H9 (cell line): ENCODE results near the gene UBE2V1. TPM values are rescaled to one million over a fixed set of nuclear protein-coding genes. Genes with fewer than 3 reads are reported as not detected.

ENCODE experiments used
- DNase-seq: peaks from one replicate; pipeline ENCODE4 v3.0.0-alpha.2; 2017
- H2AFZ ChIP-seq: one replicate; pipeline ENCODE4 v1.6.1; 2013; ENCODE audit warnings: mild to moderate bottlenecking, low read length, control low read depth, moderate library complexity
- H2AK5ac ChIP-seq: 2 replicates; pipeline ENCODE4 v1.6.1; 2013; ENCODE audit warnings: low read length, control low read depth, mixed read lengths; ENCODE audit not compliant: insufficient read length
- H2BK120ac ChIP-seq: one replicate; pipeline ENCODE4 v1.6.1; 2013; ENCODE audit warnings: low read depth, mild to moderate bottlenecking, low read length, control low read depth, inconsistent platforms; ENCODE audit not compliant: poor library complexity, severe bottlenecking
- H2BK12ac ChIP-seq: 2 replicates; pipeline ENCODE4 v1.6.1; 2013; ENCODE audit warnings: low read length, control low read depth, mixed read lengths, low read depth; ENCODE audit not compliant: insufficient read length
- H2BK15ac ChIP-seq: 2 replicates; pipeline ENCODE4 v1.6.1; 2013; ENCODE audit warnings: low read depth, low read length, control low read depth
- H2BK20ac ChIP-seq: one replicate; pipeline ENCODE4 v1.6.1; 2013; ENCODE audit warnings: low read depth, mild to moderate bottlenecking, low read length, control low read depth, inconsistent platforms; ENCODE audit not compliant: poor library complexity, severe bottlenecking
- H2BK5ac ChIP-seq: 2 replicates; pipeline ENCODE4 v1.6.1; 2013; ENCODE audit warnings: low read length, control low read depth, mixed read lengths; ENCODE audit not compliant: insufficient read length
- H3K14ac ChIP-seq: 2 replicates; pipeline ENCODE4 v1.6.1; 2013; ENCODE audit warnings: low read length, control low read depth; ENCODE audit not compliant: insufficient read depth
- H3K18ac ChIP-seq: 2 replicates; pipeline ENCODE4 v1.6.1; 2013; ENCODE audit warnings: low read depth, mild to moderate bottlenecking, mixed read lengths, low read length, control low read depth; ENCODE audit not compliant: insufficient read length
- H3K23ac ChIP-seq: 2 replicates; pipeline ENCODE4 v1.6.1; 2013; ENCODE audit warnings: low read length, control low read depth, mixed read lengths, low read depth; ENCODE audit not compliant: insufficient read length
- H3K23me2 ChIP-seq: 2 replicates; pipeline ENCODE4 v1.6.1; 2013; ENCODE audit warnings: low read depth, mild to moderate bottlenecking, mixed read lengths, low read length, control low read depth; ENCODE audit not compliant: insufficient read length, poor library complexity, severe bottlenecking
- H3K27ac ChIP-seq: 2 replicates; pipeline ENCODE4 v1.5.1; 2013; ENCODE audit warnings: low read length, control low read depth, mixed read lengths, low read depth; ENCODE audit not compliant: insufficient read length
- H3K27me3 ChIP-seq: 2 replicates; pipeline ENCODE4 v1.6.1; 2013; ENCODE audit warnings: low read length, control low read depth, inconsistent platforms; ENCODE audit not compliant: insufficient read depth
- H3K4ac ChIP-seq: 2 replicates; pipeline ENCODE4 v1.6.1; 2013; ENCODE audit warnings: low read depth, mild to moderate bottlenecking, control low read depth, inconsistent platforms, low read length, moderate library complexity
- H3K4me1 ChIP-seq: 2 replicates; pipeline ENCODE4 v1.6.1; 2013; ENCODE audit warnings: low read length, control low read depth, inconsistent platforms; ENCODE audit not compliant: insufficient read depth
- H3K4me2 ChIP-seq: 2 replicates; pipeline ENCODE4 v1.6.1; 2013; ENCODE audit warnings: low read length, control low read depth, mixed read lengths; ENCODE audit not compliant: insufficient read length, insufficient read depth
- H3K56ac ChIP-seq: 2 replicates; pipeline ENCODE4 v1.6.1; 2013; ENCODE audit warnings: low read depth, mild to moderate bottlenecking, mixed read lengths, low read length, control low read depth; ENCODE audit not compliant: insufficient read length
- H3K79me1 ChIP-seq: 2 replicates; pipeline ENCODE4 v1.6.1; 2013; ENCODE audit warnings: low read depth, mild to moderate bottlenecking, moderate library complexity, low read length, control low read depth, inconsistent platforms; ENCODE audit not compliant: insufficient read depth, poor library complexity, severe bottlenecking
- H3K79me2 ChIP-seq: 2 replicates; pipeline ENCODE4 v1.6.1; 2013; ENCODE audit warnings: low read length, control low read depth, inconsistent platforms; ENCODE audit not compliant: insufficient read depth
- H3K9ac ChIP-seq: 2 replicates; pipeline ENCODE4 v1.6.1; 2013; ENCODE audit warnings: low read length, control low read depth, mixed read lengths; ENCODE audit not compliant: insufficient read length; ENCODE audit errors: extremely low read depth
- H3K9me3 ChIP-seq: one replicate; pipeline ENCODE4 v1.6.1; 2013; ENCODE audit warnings: low read depth, low read length, inconsistent platforms; ENCODE audit not compliant: control insufficient read depth
- H3T11ph ChIP-seq: one replicate; pipeline ENCODE4 v1.6.1; 2013; ENCODE audit warnings: mild to moderate bottlenecking, low read length, control low read depth, inconsistent platforms
- H4K20me1 ChIP-seq: one replicate; pipeline ENCODE4 v1.6.1; 2013; ENCODE audit not compliant: control insufficient read depth, insufficient read length, insufficient read depth
- H4K5ac ChIP-seq: 2 replicates; pipeline ENCODE4 v1.6.1; 2013; ENCODE audit warnings: low read depth, mild to moderate bottlenecking, mixed read lengths, low read length, control low read depth; ENCODE audit not compliant: insufficient read length
- H4K8ac ChIP-seq: replicated peaks from 2 replicates; pipeline ENCODE4 v1.6.1; 2013; ENCODE audit warnings: low read length, control low read depth, mixed read lengths, low read depth; ENCODE audit not compliant: insufficient read length
- H4K91ac ChIP-seq: 2 replicates; pipeline ENCODE4 v1.6.1; 2013; ENCODE audit warnings: low read depth, mild to moderate bottlenecking, moderate library complexity, mixed read lengths, low read length, control low read depth; ENCODE audit not compliant: insufficient read length
- H3K27ac Mint-ChIP-seq, 3 experiments: 2 replicates in 2 of 3; 3 replicates in 1 of 3; pipeline ENCODE4 v1.8.0; 2020 to 2021; ENCODE audit warnings: mixed read lengths in 3 of 3, mild to moderate bottlenecking in 1 of 3, moderate library complexity in 1 of 3
- H3K27me3 Mint-ChIP-seq: 2 replicates; pipeline ENCODE4 v1.8.0; 2021; ENCODE audit warnings: low read depth, mild to moderate bottlenecking, moderate library complexity, mixed read lengths
- H3K36me3 Mint-ChIP-seq, 3 experiments: 2 replicates in 2 of 3; 3 replicates in 1 of 3; pipeline ENCODE4 v1.8.0; 2020 to 2021; ENCODE audit warnings: low read depth in 3 of 3, mixed read lengths in 3 of 3; ENCODE audit not compliant: insufficient read depth in 1 of 3
- H3K4me1 Mint-ChIP-seq, 2 experiments: 2 replicates each; pipeline ENCODE4 v1.8.0; 2020; ENCODE audit warnings: mixed read lengths in 2 of 2
- H3K4me3 Mint-ChIP-seq, 2 experiments: 2 replicates in 1 of 2; 3 replicates in 1 of 2; pipeline ENCODE4 v1.8.0; 2020 to 2021; ENCODE audit warnings: mild to moderate bottlenecking in 2 of 2, mixed read lengths in 2 of 2, moderate library complexity in 1 of 2
- H3K9me3 Mint-ChIP-seq, 2 experiments: 2 replicates in 1 of 2; 3 replicates in 1 of 2; pipeline ENCODE4 v1.8.0; 2020; ENCODE audit warnings: mild to moderate bottlenecking in 2 of 2, mixed read lengths in 2 of 2, moderate library complexity in 1 of 2
- WGBS: extraction: QIAGEN DNeasy Blood & Tissue Kit; methylation state at CpG from one replicate; pipeline ENCODE4 v1.1.7; 2013; ENCODE audit warnings: missing lambda C conversion rate, low lambda C conversion rate, mixed read lengths; ENCODE audit not compliant: insufficient read length; ENCODE audit errors: extremely low coverage; 5-methylcytosine and 5-hydroxymethylcytosine counted together
- total RNA-seq: library from RNA; stranded (reverse); gene quantifications from 2 replicates; pipeline ENCODE4 v1.2.1, GENCODE V29; 2021
- TF ChIP-seq, protein P1 (sequence below): fragments of 200-600 bp; sonication (generic); conservative IDR thresholded peaks from 3 replicates; pipeline ENCODE4 v1.8.0; 2021; ENCODE audit warnings: antibody characterized with exemption, mild to moderate bottlenecking

UBE2V1 gene
- total RNA-seq, 1 experiment from 2014 or later = 152 TPM

DNA sequence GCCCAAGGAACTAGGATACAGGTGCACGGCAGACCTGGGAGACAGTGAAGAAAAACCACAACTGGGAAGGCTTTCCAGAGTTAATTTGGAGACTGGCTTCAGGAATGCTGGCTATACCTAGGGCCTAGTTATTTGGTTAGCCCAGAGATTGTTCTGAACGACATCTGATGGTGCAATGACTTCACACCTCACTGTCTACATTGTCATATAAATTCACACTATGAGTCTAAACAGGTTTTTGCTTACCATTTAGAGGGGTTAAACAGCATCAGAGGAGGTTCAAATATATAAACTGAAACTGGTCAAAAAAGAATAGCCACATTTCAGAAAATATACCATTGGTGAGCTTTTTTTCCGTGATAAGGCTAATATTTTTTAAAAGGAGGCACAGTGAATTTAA lies 16.7 kb downstream of the UBE2V1 start:
- Histone ChIP-seq H3T11ph (no peak overlapping the region), H2BK5ac (no peak overlapping the region), H3K27ac (no peak overlapping the region), H3K27me3 (no peaks in the 10 kb centered on the region), H2BK12ac (no peak overlapping the region), H3K56ac (no peak overlapping the region), H4K5ac (no peak overlapping the region), H4K91ac (no peak overlapping the region), H2BK20ac (no peak overlapping the region), H3K4ac (no peak overlapping the region), H3K79me2 (peaks cover 12% of the 10 kb centered on the region; the same call in 1 of the 2 replicates), H3K18ac (no peak overlapping the region), H2AK5ac (no peak overlapping the region), H2BK120ac (no peak overlapping the region), H3K9me3 (no peaks in the 10 kb centered on the region), H4K20me1 (no peaks in the 10 kb centered on the region), H2BK15ac (no peak overlapping the region), H3K4me2 (no peak overlapping the region), H3K9ac (no peak overlapping the region), H3K14ac (no peak overlapping the region), H4K8ac (no peak overlapping the region), H3K79me1 (peaks cover 10% of the 10 kb centered on the region), H3K23ac (no peak overlapping the region), H3K23me2 (no peaks in the 10 kb centered on the region), H3K4me1 (peaks cover 3% of the 10 kb centered on the region; the same call in 1 of the 2 replicates), H2AFZ (no peak overlapping the region)
- no CpG with 5 or more reads among the region's 3 CpGs for WGBS
- DNase-seq = no peak
- H3K4me3 Mint-ChIP-seq = no peak overlapping the region
- TF ChIP-seq, protein P1, sequence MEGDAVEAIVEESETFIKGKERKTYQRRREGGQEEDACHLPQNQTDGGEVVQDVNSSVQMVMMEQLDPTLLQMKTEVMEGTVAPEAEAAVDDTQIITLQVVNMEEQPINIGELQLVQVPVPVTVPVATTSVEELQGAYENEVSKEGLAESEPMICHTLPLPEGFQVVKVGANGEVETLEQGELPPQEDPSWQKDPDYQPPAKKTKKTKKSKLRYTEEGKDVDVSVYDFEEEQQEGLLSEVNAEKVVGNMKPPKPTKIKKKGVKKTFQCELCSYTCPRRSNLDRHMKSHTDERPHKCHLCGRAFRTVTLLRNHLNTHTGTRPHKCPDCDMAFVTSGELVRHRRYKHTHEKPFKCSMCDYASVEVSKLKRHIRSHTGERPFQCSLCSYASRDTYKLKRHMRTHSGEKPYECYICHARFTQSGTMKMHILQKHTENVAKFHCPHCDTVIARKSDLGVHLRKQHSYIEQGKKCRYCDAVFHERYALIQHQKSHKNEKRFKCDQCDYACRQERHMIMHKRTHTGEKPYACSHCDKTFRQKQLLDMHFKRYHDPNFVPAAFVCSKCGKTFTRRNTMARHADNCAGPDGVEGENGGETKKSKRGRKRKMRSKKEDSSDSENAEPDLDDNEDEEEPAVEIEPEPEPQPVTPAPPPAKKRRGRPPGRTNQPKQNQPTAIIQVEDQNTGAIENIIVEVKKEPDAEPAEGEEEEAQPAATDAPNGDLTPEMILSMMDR = no peak
- peaks cover 16 to 21% of the 10 kb centered on the region in 2 experiments for H3K4me1 Mint-ChIP-seq
- no peaks in the 10 kb centered on the region for H3K9me3 Mint-ChIP-seq
- no peaks in the 10 kb centered on the region for H3K27me3 Mint-ChIP-seq
- H3K36me3 Mint-ChIP-seq = peaks cover 10 to 38% (median 33%) of the 10 kb centered on the region in 3 experiments; a peak in 6 of 7 replicates
- H3K27ac Mint-ChIP-seq = no peak overlapping the region
